GM21526 (cell line): ENCODE results near the gene ACP7.

ENCODE experiments used
- ATAC-seq: cut with Tn5 transposase; IDR thresholded peaks from one replicate; pipeline ENCODE4 v1.9.1; 2021; ENCODE audit warnings: moderate library complexity; ENCODE audit not compliant: unreplicated experiment, low FRiP score

Gene ACP7

DNA sequence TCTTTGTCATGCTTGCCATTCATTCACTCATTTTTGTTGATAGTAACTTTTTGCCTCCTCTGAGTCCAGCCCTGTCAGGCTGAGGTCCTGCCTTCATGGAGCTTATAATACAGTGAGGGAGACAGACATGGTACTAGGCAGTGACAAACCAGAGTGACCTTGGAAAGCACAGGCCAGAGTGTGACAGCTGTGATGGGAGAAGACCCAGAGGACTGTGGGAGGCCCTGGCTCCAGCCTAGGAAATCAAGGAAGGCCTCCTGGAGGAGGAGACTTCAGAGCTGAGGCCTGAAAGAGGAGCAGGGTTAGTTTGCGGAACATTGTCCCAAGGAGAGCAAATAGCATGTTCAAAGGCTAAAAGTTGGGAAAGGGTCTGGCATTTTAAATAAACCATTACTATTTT is 61.9 kb downstream of the ACP7 start:
- no peak for ATAC-seq

DNA sequence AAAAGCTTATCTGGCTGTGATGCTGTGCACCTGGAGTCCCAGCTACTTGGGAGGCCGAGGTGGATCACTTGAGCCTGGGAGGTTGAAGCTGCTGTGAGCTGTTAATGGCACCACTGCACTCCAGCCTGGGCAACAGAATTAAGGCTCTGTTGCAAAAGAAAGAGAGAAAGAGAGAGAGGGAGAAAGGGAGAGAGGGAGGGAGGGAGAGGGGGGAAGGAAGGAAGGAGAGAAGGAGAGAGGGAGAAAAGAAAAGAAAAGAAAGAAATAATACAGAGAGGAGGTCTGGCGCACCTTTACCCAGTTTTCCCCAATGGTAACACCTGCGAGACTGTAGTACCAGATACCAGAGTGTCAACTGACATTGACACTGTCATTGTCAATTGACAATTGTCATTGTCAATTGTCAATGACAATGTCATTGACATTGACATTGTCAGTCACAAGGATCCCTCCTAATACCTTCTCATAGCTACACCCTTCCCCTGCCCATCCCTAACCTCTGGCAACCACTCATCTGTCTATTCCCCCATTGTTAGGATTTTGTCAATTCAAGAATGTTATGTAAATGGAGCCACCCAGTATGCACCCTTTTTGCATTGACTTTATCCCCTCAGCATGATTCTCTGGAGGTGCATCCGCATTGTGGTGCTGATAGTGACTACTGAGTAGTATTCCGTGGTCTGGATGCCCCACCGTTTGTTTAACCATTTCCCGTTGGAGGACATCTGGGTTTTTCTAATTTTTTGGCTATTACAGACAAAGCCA is 62.7 kb downstream of the ACP7 start:
- no peak for ATAC-seq

DNA sequence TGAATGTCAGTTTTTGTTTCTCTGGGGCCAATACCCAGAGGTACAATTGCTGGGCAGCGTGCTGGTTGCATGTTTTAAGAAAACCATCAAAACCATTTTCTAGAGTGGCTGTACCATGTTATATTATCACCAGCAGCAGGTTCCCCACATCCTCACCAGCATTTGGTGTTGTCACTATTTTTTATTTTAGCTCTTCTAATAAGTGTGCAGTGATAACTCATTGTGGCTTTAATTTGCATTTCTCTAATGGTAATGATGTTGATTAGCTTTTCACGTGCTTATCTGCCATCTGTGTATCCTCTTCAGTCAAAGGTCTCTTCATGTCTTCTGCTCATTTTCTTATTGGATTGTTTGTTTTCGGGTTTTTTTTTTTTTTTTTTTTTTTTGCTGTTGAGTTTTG is 63.3 kb downstream of the ACP7 start:
- ATAC-seq = no peak

DNA sequence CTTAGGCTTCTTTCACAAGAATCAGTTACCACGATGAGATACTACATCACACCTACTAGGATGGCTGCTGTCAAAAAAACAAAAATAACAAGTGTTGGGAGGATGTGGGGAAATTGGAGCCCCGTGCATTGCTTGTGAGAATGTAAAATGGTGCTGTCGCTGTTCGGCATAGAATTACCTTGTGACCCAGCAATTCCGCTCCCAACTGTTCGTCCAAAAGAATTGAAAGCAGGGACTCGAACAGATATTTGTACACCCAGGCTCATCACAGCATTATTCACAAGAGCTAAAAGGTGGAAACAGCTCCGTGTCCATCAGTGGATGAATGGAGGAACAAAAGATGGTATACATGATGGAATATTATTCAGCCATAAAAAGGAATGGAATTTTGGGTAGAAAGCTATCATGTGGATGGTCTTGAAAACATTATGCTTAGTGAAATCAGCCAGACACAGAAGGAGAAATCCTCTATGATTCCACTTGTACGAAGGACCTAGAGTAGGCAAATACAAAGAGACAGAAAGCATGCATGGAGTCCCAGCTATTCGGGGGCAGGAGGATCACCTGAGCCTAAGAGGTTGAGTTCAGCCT is 64.9 kb downstream of the ACP7 start:
- ATAC-seq = no peak

DNA sequence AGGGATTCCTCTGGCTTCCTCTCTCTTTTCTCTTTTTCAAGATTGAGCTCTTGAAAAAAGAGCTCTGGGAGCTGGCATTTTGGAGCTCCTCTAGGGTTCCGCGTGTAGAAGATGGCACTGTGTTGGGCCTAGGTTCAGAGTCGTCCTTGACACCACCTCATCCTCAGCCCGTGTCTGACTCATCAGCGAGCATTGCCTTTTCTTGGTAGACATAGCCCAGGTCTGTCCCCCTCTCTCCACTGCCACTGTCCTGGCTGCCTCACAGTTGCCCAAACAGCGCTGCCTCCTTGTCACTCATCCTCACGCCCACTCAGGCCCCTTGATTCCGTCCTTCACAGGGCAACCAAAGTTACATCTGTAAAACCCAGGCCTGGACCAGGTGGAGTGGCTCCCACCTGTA is 66.1 kb downstream of the ACP7 start:
- no peak for ATAC-seq

DNA sequence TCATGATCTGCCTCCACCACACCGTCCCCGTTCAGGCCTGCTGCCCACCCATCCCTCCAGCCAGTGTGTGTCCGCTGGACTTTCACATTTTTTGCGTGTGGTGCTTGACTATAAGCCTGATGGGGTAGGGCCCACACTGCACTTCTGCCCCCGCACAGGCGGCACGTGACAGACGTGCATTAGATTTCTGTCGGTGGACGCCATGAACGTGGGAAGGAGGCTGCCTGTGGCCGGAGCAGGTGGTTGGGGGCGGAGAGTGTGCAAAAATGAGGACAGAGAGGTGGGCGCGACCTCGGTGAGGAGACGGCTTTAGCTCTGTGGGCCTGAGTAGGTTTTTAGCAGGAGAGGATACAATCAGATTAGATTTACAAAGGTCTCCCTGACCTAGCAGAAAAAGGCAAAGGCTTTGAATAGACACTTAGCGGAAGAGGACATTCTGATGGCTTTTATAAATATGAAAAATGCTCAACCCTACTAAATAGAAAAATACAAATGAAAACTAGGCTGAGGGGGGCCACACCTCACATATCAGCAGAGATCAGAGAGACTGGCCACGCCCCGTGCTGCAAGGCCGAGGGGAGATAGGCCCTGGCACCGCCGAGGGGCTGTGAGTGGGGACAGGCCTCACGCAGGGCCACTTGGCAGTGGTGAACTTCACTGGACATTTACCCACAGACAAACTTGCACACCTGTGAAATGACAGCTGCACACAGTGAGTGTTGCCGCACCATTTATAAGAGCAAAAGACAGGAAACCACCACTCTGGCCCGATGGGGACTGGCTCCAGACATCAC is 66.8 kb downstream of the ACP7 start:
- ATAC-seq = no peak

DNA sequence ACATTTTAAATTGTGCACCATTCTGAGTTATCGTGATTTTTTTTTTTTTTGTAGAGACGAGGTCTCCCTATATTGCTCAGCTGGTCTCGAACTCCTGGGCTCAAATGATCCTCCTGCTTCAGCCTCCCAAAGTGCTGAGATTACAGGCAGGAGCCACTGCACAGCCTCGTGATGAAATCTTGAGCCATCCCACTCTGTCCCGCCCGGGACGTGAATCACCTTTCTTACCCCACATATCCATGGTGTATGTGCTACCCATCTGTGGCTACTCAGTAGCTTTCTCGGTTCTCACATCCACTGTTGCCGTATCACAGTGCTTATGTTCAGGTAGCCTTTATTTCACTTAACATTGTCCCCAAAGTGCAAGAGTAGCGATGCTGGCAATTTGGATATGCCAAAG is 67.9 kb downstream of the ACP7 start:
- ATAC-seq = no peak

DNA sequence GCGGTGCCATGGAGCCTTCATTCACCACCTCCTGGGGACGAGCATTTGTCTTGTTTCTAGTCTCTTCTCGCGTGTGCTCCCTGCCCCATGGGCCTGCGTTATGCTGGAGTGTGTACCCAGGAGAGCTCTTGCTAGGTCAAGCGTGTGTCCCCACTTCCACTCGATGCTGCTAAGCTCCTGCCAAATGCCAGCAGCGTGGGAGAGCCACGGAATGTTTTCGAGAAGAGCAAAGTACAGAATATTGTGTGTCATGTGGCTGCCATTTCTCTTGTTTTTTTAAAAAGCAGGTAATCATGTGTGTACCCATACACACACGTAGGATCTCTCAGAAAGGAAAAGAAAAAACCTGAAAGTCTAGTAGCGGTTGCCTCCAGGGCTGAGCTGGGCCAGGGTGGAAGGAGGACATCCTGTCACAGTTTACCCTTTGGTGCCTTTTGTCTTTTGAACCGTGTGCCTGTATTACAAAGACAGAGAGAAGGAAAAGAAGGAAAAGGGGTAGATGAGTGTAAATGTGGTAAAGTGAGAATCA is 70.0 kb downstream of the ACP7 start:
- no peak for ATAC-seq

DNA sequence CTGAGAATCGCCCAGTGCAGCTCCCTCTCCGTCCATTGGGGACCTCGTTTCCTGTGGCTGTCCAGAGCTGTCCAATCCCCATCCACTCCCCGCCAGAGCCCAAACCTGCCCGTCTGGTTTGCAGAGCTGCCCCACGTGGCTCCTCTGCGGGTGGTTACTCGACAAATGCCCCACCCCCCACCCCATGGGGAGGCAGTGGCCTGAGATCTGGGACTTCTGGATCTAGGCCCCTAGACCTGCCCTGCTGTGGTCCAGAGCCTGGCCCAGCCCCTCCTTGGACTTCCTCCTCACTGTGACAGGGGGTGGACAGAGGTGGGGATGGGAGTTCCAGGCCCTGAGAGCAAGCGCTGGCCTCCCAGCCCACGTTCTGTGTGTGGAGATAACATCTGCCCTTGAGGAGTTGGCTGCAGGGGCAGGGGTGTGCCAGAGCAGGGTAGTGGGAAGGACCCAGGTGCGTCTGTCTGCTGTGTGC is 70.5 kb downstream of the ACP7 start:
- no peak for ATAC-seq

DNA sequence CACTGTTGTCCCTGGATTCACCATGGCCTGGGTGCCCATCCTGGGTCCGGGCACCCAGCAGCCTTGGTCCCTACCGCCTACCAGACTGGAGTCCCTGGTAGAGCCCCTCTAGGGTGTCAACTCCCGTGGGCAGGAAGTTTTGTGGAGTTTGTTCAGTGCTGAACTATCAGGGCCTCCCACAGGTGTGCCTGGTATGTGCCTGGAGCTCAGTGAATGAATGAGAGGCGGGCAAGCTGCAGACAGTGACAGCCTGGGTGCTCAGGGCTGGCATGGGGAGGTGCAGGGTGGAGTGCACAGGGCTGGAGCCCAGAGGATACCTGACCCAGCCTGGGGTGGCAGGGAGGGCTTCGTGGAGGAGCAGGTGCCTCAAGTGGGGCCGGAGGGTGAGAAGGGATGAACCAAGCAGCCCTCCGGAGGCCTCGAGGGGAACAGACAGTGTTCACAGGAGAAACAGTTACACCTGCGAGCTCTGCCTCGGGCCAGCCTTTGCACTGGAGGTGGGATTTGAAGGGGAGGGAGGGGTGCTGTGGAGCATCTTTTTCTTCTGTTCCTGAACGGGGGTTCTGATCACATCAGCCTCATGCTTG is 71.0 kb downstream of the ACP7 start:
- no peak for ATAC-seq

DNA sequence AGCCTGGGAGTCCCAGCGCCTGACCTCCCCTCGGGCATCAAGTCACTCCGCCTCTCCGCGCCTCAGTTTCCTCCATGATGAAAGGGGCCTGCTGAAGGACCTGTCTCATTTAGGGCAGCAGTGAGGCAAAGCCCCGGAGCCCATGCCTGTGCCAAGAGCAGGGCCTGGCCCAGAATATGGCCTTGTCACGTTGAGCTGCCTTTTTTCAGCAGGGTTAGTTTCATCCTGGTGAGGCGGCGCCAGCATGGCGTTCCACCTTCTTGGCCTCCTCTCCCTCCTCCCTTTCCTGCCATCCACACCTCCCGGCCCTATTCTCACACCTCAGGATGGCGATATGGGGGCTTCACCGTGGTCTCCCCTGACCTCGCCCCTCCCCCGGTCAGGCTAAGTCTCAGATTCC is 71.6 kb downstream of the ACP7 start:
- no peak for ATAC-seq

DNA sequence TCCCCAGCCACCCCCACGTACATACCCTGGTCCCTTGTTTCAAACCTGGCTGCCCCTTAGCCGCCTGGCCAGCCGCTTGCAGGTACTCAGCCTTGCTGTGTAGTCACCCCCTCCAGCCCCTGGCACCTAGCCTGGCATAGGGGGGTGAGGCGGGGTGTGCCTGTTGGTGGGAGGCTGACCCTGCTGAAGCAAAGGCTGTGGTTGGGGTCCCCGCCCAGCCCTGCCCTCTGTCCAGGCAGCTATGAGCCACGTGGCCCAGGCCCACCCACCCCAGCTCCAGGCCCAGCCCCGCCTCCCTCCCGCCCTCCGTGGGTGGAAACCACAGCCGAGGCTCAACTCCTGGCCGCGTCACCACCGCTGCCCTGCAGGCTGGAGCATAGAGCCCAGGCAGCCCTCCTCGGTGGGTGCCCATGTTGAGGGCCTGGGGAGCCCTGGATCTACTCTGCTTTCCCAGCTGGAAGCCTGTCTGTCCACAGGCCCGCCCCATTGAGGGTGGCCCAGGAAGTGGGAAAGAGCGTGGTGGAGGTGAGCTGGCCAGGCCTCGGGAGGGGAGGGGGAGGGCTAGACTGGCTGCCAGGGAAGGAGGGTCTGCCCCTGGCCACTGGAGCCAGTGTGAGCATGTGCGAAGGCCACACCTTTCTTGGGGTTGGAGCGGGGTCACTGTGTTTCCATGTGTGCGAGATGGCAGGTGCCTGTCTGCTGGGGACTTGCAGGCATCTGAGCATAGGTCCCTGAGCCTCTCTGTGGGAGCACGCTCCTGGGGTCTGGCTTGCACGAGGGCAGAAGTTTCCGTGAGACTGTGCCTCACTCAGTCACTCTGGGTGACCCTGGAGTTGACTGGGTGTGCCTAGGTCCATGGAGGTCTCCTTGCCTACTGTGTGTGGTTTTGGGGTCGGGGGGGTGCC is 72.4 kb downstream of the ACP7 start:
- no peak for ATAC-seq

DNA sequence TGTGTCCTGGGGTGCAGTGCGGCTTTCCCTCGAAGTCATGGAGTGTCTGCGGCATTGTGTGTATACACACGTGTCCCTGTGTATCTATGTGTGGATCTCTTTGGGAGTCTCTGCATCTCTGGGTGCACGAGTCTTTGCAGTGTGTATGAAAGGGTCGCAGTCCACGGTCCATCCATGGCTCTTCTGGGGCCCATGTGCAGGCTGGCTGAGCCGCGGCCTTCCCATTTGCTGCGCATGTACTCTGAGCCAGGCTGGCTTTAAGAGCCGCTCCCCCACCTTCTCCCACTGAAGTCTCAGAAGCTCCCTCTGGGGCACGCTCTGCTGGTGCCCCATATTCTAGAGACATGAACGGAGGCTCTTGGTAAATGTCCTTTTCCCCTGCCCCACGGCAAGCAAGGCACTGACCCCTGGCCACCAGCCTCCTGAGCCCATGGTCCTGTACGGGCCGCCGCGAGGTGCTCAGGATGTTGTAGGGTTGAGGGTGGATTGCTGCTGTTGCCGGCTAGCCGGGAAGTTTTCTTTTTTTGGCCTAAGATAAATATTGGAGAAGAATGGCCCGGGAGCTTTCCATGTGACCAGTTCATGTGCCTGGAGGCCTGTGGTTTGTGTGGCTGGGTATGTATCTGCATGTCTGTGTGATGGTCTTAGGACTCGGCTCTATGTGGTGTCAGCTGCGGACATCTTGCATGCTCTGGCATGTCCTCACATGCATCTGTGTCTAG is 73.3 kb downstream of the ACP7 start:
- ATAC-seq = no peak

DNA sequence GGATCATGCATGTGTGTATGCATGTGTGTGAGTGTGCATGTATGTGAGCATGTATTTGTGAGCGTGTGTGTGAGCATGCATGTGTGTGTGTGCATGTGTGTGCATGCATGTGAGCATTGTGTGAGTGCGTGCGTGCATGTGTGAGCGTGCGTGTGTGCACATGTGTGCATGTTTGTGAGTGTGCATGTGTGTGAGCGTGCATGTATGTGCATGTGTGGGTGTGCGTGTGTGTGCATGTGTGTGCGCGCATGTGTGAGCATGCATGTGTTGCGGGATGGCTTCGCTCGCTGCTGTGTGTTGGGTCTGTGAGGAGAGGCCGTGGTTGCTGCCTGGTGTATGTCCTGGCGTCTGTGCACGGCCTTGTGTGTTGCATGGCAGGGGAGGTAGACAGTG is 73.8 kb downstream of the ACP7 start:
- ATAC-seq = no peak

DNA sequence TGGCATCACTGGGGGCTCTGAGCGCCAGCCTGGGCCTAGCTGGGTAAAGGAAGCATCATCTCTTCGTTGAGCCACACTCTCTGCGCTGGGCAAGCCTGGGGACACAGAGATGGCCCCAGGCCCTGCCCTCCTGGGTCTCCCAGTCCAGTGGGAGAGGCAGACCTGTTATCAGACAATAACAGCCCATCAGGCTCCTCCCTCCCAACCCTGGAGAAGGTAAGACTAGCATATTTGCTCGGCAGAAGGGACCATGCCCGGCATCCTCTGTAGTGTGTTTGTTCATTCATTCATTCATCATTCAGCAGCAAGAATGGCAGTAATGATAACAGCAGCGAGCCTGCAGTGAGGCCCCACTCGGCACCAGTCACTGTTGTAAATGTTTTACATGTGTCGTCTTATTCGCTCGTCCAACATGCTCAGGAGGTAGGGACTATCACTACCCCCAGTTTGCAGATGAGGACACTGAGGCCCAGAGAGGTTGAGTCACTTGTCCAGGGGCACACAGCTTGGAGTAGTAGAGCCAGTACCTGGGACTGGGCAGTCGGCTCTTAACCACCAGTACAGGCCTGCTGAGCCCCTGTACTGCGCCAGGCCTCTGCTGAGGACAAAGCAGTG is 74.6 kb downstream of the ACP7 start:
- no peak for ATAC-seq

DNA sequence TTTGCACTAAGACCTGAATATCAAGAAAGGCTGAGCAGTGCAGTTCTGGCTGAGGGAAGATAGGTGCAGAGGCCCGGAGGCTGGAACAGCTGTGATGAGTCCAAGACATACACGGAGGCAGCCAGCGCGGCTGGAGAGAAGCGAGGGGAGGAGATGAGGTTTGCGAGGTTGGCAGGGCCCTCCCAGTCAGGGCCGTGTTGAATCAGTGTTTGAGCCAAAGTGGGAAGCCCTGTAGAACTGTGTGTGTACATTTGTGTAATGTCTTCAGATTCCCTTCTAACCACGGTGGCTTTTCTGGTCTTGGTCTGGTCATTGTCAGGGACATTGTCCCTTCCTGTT is 76.3 kb downstream of the ACP7 start:
- ATAC-seq = no peak
